HG02885 (cell line): Measurements from ENCODE around the gene TBX4.
"Not testable (repeated sequence)": the region's sequence is repeated elsewhere in the genome, so short reads cannot be mapped to it uniquely, and the experiment has no call there.

Experiments used
- ATAC-seq: cut with Tn5 transposase; IDR thresholded peaks from one replicate; pipeline ENCODE4 v1.9.1; 2021; ENCODE audit warnings: mild to moderate bottlenecking; ENCODE audit not compliant: unreplicated experiment, poor library complexity

Gene TBX4

DNA sequence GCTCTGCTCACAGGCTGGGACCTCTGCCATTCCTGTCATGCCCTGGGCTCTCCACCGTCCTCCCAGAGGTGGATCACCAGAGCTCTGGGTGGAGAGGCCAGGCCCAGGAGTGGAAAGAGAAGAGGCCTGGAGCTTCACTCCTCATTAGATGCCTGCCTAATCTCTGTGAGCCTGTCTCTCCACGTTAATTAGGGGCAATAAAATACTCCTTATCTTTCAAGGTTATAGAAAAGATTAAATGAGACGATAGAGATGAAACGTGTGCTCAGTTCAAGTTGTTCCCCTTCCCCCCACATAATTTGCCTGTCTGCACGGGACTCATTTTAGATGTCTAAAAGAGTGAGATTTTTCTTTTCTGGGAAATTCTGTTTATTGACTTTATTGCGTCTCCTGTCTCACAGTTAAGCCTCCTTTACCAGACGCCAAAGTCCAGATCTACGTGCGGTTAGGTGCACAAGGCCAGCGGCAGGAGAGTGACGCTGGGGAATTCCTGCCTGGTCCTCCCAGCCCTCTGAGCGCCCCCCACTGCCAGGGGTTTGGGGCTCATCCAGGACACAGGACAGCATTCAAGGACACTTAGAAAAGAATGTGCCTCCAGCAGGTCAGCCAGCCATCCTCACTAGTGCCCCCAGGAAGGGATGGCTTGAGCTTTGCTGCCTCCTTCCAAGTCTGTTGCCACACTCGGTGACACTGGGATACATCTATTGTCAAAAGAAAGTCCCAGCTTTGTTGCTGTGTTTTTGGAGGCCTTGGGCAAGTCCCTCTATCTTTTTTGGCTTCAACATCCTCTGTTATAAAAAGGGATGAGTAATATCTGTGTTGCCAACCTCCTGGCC, 42.3 kb downstream of the TBX4 start:
- ATAC-seq, result no peak

DNA sequence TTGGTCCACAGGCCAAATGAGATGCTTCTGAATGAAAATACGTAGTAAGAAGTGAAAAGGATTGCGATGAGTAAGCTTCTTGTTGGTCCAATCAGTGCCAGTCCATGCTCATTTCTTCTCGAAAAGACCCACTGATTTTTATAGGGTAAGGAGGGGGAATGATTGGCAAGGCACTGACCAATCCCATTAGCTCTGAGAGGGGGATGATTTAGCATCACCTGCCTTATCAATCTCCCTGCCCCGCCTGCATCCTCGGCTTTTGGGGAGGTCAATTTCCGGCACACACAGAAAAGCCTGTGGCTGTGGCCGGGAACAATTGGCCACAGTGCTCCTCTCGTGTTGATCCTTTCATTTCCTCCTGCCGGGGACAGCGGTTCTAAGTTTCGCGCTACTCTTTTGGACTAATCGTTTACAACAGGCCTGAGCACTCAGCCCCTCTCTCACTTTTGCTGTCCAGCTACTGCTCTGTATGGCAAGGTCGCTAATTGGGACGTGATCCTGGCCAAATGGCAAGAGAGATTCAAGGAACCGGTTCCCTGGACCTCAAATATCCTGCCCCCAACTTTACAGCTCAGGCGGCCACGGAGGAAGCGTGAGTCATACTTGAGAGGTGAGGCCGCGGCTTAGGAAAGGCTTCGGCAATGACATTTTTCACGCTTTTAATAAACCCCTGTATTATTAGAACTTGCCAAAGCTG, 43.1 kb downstream of the TBX4 start:
- ATAC-seq, result no peak

DNA sequence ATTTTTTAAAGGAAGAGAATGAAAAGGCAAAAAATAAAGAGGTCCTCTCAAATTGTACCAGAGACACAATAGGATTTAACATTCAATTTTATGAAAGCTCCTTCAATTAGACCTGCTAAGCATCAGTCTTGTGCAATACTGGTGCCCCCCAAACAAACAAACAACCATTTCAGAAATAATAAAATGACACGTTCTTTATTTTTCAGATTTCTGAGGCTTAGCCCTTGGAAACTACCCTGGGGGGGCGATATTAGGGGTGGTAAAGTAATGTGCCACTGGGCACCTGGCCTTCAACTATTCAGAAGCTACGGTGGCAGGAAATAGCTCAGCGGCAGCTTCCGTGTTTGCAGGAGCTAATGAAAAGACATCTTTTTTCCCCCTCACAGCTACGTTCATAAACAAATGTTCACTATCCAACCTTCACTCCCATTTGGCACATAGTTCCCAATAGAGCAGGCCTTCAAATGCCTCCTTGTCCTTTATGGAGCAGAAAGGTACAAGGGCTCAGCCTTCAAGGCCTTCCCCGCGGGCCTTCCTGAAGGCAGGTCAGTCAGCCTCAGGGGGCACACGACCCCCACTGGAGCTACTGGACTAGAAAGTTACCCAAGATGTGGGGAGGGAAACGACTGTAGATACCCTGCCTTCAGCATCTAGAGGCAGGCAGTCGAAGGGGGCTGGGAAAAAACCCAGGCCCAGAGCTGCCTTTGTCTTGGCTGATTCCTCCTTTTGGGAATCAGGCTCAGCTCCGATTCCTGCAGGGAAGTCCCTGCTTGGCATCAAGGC, 44.1 kb downstream of the TBX4 start:
- ATAC-seq, result no peak

DNA sequence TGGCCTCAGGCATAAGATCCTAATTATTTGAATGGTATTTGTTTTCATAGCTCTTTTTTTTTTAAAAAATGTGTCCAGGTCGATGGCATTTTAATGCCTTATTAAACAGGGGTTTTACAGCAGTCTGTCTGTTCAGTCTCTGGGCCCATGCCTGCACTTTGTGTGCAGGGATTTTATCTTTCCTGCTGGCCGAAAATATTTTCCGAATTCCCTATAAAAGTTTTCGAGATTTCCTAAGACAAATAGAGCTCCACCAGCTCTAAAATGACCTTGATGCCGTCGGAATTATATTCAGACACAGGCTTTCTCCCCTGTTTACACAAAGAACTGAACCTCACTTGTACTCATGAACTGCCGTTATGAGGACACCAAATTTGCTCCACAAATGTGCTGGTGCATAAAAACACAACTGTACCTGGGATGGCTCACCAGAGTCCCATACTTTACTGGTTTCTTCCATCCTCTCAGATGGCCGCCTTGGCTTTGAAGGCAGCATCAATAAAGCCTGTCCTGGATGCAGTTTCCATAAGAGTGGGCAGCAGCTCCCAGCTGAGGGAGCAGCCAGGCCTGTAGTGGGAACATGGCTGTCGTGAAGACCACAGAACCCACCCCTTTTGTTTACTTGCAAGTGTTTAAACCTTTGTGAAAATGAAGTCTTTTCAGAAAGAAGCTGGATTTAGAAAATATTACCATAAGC, 44.9 kb downstream of the TBX4 start:
- no peak for ATAC-seq

DNA sequence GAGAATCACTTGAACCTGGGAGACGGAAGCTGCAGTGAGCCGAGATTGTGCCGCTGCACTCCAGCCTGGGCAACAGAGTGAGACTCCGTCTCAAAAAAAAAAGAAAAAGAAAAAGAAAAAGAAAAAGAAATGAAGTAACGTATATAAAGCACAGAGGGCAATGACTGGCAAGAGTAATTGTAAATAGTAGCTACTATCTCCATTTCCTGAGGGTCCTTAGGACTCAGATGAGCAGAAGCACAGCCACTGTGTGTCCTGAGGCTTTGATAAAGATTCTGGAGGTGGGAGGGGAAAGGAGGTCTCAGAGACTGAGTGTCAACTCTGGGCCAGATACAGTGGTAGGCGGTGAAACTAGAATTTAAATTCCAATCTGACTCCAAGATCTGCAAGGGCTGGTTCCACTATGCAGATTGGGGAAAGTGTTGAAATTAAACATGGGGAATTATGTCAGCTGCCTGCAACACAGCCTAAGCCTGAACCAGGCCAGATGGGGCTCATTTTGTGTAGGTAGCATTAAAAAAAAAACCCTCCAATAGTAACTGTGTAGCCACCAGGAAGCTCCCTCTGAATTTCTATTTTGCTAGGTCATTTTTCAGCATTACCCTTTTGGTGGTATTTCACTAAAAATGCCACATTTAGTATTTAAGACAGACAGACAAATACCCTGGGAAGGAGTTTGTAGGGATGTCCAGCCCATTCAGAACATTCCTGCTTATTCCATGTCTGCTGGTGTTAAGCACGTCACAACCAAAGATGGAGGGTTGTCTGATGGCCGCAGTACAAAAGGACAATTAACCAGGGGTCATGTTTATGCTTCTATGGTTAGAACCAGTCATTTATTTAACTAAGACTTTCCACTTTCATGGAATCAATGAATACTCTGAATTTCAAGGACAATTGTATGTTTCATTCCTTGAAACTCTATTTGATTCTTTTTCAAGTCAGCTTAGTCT, 46.1 kb downstream of the TBX4 start:
- no peak for ATAC-seq

DNA sequence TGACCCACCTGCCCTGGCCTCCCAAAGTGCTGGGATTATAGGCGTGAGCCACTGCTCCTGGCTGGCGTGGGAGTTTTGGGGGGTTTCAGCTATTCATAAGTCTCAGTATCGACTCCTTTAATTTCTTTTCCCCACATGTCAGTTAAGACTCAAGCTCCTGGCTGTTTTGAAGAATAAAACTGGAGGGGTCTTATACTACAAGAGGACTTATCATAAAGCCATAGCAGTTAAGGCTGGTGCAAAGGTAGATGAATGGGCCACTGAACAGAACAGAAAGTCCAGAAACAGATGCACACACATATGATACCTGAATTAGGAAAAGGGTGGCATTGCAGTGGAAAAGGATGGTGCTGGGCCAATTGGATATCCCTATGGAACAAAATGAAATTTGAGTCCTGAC, 47.4 kb downstream of the TBX4 start:
- ATAC-seq, result no peak

DNA sequence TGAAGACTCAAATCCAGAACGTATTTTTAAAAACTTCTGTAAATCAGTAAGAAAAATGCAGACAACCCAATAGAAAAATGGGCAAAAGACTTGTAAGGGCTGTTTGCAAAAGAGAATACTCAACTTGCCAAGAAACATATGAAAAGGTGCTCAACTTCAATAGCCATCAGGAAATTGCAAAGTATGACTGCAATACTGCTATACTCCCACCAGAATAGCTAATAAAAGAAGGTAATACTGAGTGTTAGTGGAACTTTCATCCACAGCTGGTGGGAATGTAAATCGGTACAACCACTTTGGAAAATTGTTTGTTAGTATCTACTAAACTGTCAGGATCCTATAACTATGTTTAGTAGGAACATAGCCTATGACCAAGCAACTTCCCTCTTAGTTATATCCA, 48.1 kb downstream of the TBX4 start:
- ATAC-seq, result no peak

DNA sequence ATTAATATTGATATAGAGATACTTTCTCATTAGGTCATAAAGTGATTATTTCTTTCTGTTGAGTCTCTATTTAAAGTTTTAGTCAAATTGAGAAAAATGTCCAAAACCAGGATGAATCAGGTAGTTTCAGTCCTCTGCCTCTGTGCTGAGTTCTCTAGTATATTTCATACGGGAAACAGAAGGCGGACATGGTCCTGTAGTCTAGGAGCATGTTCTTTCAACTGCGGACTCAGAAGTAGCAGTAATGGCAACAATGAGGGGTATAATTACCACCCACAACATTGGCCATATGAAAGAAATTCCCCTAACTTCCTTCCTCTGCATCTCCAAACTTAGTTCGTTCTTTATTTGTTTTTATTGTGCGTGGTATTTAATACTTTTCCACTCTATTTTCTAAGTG, 50.1 kb downstream of the TBX4 start:
- ATAC-seq, result no peak

DNA sequence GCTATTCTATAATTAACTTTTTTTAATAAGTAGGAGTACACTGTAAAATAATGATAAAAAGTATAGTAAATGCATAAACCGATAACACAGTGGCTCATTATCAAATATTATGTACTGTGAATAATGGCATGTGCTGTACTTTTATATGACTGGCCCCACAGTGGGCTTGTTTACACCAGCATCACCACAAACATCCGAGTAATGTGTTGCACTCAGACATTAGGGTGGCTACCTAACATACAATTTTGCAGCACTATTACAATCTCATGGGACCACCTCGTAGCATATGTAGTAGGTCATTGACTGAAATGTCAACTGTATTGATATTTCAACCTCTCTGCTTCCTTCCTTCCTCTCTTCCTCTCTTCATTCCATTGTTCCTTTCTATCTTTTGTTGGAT, 51.7 kb downstream of the TBX4 start:
- no peak for ATAC-seq

DNA sequence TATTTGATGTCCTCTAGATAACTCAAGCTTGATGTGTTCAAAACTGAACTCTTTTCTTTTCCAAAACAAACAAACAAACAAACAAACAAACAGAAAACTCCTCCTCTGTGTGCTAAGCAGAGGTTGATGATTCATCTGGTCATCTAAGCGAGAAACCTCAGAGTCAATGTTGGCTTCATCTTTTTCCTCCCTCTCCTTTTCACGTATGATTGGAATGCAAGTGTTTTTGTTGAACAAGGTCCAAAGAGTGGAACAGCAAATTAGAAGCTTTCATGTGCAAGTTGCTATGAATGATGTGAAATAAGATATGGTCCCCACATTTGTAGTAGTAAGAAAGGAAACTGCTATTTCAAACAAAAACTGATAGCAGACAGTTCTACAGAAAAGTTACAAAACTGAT, 52.5 kb downstream of the TBX4 start:
- ATAC-seq, result no peak

DNA sequence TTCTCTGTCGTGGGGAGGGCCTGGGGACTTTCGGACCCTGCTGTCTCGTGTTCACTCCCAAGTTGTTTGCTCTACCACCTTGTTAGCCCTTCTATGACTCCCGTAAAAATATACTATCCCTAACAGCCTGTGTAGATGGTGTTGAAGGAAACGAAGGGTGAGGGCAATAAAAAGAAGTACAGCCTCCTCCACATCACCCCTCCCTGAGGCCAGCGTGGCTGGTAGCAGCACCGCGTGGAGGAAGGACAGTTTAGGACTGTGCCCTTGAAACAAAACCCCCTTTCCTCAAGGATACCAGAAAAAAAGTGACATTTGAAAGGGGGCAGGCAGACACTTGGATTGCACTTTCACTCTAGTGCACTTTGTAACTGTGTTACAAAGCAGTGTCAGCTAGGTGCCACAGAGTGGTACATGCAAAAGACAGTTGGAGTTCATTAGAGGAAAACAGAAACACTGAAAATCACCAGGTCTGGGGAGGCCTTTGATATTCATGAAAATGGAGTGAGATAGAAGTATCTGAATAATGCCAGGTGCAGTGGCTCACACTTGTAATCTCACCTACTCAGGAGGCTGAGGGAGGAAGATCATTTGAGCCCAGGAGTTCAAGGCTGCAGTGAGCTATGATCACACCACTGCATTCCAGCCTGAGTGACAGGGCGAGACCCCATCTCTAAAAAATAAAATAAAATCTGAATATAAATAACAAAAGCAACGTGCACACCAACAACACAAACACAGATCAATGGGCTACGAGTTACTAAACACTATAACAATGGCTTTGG, 53.8 kb downstream of the TBX4 start:
- no peak for ATAC-seq

DNA sequence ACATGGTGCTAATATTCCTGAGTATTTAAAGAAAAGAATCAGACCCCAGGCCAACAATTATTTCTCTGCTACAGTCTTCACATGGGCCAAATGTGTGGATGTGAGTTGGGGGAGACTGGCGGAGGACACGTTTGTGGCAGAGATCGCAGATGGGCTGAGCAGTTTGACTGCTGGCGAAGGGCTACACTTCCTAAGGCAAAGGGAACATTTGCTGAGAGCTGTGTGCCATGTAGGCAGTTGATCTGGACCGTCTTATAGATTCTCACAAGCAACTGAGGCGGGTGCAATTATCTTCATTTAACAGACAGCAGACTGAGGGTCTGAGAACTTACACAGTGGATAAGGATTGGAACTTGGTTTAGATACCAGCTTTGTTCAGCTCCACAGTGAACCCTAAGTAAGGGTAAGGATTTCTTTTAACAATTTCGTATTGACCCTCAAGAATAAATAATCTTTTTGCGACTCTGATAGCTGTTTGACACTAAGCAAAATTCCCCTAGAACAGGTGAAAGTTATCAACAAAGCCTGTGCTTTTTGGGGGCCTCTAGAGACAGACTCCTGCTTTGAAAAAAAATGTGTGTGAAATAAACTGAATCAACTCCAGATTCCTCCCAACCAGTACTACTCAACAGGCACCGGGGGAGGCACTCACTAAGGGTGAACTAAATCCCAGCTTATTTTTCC, 55.3 kb downstream of the TBX4 start:
- ATAC-seq, result no peak

DNA sequence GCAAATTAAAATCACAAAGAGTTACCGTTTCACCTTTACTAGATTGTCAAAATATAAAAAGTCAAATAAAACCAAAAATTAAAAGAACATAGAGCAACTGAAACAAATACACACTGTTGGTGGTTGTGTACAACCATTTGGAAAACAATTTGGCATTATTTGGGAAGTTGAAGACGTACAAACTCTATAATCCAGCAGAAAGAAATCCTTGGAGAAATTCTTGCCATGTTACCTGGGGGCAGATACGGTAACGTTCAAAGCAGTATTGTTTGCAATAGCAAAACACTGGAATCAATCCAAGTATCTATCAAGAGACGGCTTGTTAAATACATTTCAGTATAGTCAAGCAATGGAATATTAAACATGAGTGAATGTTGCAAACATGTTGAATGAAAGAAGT, 56.7 kb downstream of the TBX4 start:
- ATAC-seq, result no peak

DNA sequence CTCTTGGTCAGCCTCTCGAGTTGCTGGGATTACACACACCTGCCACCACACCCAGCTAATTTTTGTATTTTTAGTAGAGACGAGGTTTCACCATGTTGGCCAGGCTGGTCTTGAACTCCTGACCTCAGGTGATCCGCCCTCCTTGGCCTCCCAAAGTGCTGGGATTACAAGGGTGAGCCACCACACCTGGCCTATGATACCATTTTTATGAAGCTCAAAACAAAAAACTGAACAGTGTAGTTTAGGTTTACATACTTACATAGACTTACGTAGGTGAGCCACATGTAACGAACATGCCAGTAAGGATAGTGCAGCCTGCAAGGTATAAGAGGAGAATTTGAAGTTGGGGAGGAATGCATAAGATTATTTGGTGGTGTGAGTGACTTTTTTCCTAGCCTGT, 57.2 kb downstream of the TBX4 start:
- ATAC-seq, result not testable (repeated sequence)

DNA sequence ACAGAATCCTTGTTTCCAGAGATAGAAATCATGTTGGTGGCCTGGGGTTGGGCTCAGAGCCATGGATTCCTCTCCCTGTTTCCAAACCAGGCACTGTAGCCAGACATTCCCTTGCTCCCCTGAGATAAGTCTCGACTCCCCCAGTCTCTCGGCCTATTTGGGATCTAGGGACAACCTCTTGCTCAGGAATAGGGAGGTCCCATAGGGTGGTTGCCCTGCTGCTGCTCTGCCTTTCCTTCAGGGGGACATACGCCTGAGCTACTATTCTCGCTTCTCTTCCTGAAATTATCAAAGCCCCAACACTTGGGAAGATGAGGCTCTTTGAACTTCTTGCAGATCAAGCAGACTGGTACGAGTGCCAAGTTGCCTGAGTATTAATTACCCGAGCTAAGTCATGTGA, 58.0 kb downstream of the TBX4 start:
- no peak for ATAC-seq

DNA sequence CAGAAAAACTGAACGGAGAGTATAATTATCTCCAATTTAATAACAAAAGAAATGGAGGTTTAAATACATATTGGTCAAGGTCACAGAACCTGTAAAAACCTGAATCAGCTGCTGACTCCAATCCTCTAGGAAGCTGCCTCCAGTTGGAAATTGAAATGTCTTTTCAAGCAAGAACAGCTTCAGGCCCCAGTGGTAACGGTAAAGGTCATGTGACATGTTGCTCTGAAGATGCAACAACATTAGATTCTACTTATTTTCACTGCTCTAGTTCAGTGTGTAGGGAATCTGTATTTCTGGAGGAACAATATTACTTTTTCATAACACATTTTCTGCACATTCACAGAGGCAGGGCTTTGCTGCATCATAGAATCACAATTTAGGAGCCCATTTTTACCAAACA, 58.8 kb downstream of the TBX4 start:
- ATAC-seq, result no peak

DNA sequence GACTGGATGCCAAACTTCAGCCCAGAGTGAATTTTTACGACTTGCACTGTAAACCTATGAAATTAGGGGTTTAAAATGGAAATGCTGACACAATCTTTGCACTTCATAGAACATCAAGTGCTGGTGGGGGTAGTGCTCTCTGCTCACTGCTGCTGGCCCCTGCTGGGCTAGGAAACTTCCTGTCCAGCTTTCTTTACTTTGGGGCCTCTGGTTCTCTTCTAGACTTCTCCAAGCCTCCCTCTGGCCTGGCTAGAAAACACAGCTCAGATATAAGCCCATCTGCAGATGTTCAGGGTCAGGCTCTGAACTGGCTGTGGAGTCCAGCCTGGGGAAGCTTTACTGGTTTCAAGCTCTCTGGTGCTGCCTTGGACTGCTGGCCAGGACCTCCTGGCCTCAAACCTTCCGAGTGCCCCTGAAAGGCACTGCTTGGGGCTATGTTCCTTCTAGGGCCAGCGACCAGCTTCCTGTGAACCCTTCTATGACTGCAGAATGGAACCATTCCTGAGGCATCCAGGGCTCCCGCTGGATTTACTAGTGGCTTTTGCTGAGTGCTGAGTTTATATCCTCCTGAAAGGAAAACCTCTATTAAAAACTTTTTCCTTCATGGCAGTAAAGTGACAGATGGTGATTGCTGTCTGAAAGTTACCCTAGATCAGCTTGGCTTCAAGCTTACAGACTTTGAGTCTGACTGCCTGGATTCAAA, 59.4 kb downstream of the TBX4 start:
- ATAC-seq, result no peak

DNA sequence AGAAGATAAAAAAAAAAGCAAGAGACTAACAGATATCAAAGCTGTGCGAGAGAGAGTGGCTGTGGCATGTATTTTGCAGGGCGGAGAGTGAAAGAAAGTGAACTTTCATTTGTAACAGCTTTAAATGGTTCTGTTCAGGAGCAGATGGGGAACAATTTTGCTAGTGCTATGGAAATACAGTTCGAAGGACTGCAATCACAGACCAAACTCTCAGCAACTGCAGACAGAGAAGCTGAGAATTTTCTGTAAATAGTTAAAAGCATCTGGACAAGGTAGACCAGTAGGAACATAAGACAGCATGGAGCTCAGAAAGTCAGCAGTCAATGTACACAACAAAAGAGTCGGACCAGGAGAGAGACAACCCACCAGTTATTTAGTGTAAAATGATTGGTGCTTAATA, 62.3 kb downstream of the TBX4 start:
- ATAC-seq, result no peak
